ENCODE measurements around the gene SFXN5.

The SFXN5 gene

GRCh38 chr2:72940786-72941185 lies 130.7 kb downstream of the SFXN5 start:
- in situ Hi-C loops (cut with HindIII; ENCODE audit: low pct_unique_long_range_greater_than_20kb, low sequenced_read_pairs) = no loop called here
- no peak for TF ChIP-seq JUND (IDR thresholded peaks at IDR 0.05; ENCODE audit: low read depth)
- DNase-seq (ENCODE audit: low read depth in 1 of 2, low spot score in 1 of 2) = no peak

- in situ Hi-C loops (cut with HindIII; ENCODE audit: low pct_unique_long_range_greater_than_20kb, low sequenced_read_pairs) = no loop called here
- TF ChIP-seq JUND (IDR thresholded peaks at IDR 0.05; ENCODE audit: low read depth) = no peak
- no peak for DNase-seq (ENCODE audit: low read depth in 1 of 2, low spot score in 1 of 2)
Measured at GRCh38 chr2:72940361-72940760, 131.2 kb downstream of the SFXN5 start.

- TF ChIP-seq JUND (IDR thresholded peaks at IDR 0.05; ENCODE audit: low read depth) = no peak
- DNase-seq (ENCODE audit: low read depth in 1 of 2, low spot score in 1 of 2) = no peak
- in situ Hi-C loops (cut with HindIII; ENCODE audit: low pct_unique_long_range_greater_than_20kb, low sequenced_read_pairs) = no loop called here
Measured at GRCh38 chr2:72938455-72938854, 133.1 kb downstream of the SFXN5 start.

GRCh38 chr2:72937356-72937669 lies 134.2 kb downstream of the SFXN5 start:
- DNase-seq (ENCODE audit: low read depth in 1 of 2, low spot score in 1 of 2) = no peak
- TF ChIP-seq JUND (IDR thresholded peaks at IDR 0.05; ENCODE audit: low read depth) = no peak
- in situ Hi-C loops (cut with HindIII; ENCODE audit: low pct_unique_long_range_greater_than_20kb, low sequenced_read_pairs) = no loop called here

GRCh38 chr2:72936660-72937355 lies 134.7 kb downstream of the SFXN5 start:
- no peak for DNase-seq (ENCODE audit: low read depth in 1 of 2, low spot score in 1 of 2)
- TF ChIP-seq JUND (IDR thresholded peaks at IDR 0.05; ENCODE audit: low read depth) = no peak
- in situ Hi-C loops (cut with HindIII; ENCODE audit: low pct_unique_long_range_greater_than_20kb, low sequenced_read_pairs) = no loop called here

- in situ Hi-C loops (cut with HindIII; ENCODE audit: low pct_unique_long_range_greater_than_20kb, low sequenced_read_pairs) = no loop called here
- DNase-seq (ENCODE audit: low read depth in 1 of 2, low spot score in 1 of 2) = no peak
- TF ChIP-seq JUND (IDR thresholded peaks at IDR 0.05; ENCODE audit: low read depth) = no peak
Measured at GRCh38 chr2:72935611-72935957, 135.9 kb downstream of the SFXN5 start.

GRCh38 chr2:72934683-72935610 lies 136.6 kb downstream of the SFXN5 start:
- peak in 1 of 2 experiments; percentile 60 for DNase-seq (ENCODE audit: low read depth in 1 of 2, low spot score in 1 of 2)
- no peak for TF ChIP-seq JUND (IDR thresholded peaks at IDR 0.05; ENCODE audit: low read depth)
- in situ Hi-C loops (cut with HindIII; ENCODE audit: low pct_unique_long_range_greater_than_20kb, low sequenced_read_pairs) = no loop called here

GRCh38 chr2:72933646-72934151 lies 137.8 kb downstream of the SFXN5 start:
- in situ Hi-C loops (cut with HindIII; ENCODE audit: low pct_unique_long_range_greater_than_20kb, low sequenced_read_pairs) = no loop called here
- DNase-seq (ENCODE audit: low read depth in 1 of 2, low spot score in 1 of 2) = no peak
- TF ChIP-seq JUND (IDR thresholded peaks at IDR 0.05; ENCODE audit: low read depth) = no peak

- TF ChIP-seq JUND (IDR thresholded peaks at IDR 0.05; ENCODE audit: low read depth) = no peak
- in situ Hi-C loops (cut with HindIII; ENCODE audit: low pct_unique_long_range_greater_than_20kb, low sequenced_read_pairs) = no loop called here
- no peak for DNase-seq (ENCODE audit: low read depth in 1 of 2, low spot score in 1 of 2)
Measured at GRCh38 chr2:72933207-72933606, 138.3 kb downstream of the SFXN5 start.

GRCh38 chr2:72932805-72933204 lies 138.7 kb downstream of the SFXN5 start:
- TF ChIP-seq JUND (IDR thresholded peaks at IDR 0.05; ENCODE audit: low read depth) = no peak
- DNase-seq (ENCODE audit: low read depth in 1 of 2, low spot score in 1 of 2) = no peak
- in situ Hi-C loops (cut with HindIII; ENCODE audit: low pct_unique_long_range_greater_than_20kb, low sequenced_read_pairs) = no loop called here

GRCh38 chr2:72932045-72932740 lies 139.3 kb downstream of the SFXN5 start:
- in situ Hi-C loops (cut with HindIII; ENCODE audit: low pct_unique_long_range_greater_than_20kb, low sequenced_read_pairs) = no loop called here
- TF ChIP-seq JUND (IDR thresholded peaks at IDR 0.05; ENCODE audit: low read depth) = no peak
- no peak for DNase-seq (ENCODE audit: low read depth in 1 of 2, low spot score in 1 of 2)

GRCh38 chr2:72931280-72931910 lies 140.1 kb downstream of the SFXN5 start:
- DNase-seq (ENCODE audit: low read depth in 1 of 2, low spot score in 1 of 2) = no peak
- no peak for TF ChIP-seq JUND (IDR thresholded peaks at IDR 0.05; ENCODE audit: low read depth)
- in situ Hi-C loops (cut with HindIII; ENCODE audit: low pct_unique_long_range_greater_than_20kb, low sequenced_read_pairs) = no loop called here
